CD4-positive, alpha-beta T cell treated with Interferon alpha-2 for 1 hour (primary cell): ENCODE measurements around the gene SLC17A9.

ENCODE experiments used
- DNase-seq, 2 donors: peaks; one replicate each; pipeline ENCODE4 v3.0.0-alpha.2; 2020 to 2022

The SLC17A9 gene

GRCh38 chr20:62940875-62941274 is 11.6 kb upstream of the SLC17A9 start:
- DNase-seq, result no peak

DNA sequence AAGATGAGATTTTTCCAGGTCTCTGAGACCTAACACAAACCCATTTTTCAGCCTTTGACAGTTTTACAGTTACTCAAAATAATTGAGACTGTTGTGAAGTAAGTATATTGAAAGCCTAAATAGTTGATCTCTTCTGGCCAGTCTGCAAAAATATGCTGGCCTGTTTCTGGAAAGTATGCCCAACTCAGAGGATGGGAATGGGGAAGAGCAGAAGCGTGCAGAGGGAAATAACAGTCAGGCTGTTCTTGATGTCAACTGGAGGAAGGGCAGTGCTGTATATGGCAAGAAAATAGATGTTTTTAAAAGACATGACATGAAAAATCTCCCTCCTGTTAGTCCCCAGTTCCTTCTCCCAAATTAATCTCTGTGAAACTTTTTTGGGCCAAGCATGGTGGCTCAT is 10.7 kb upstream of the SLC17A9 start:
- DNase-seq, result no peak

- DNase-seq, result no peak
Measured at GRCh38 chr20:62942456-62942855, 10.1 kb upstream of the SLC17A9 start.

- no peak for DNase-seq
Measured at GRCh38 chr20:62943396-62943795, 9.1 kb upstream of the SLC17A9 start.

DNA sequence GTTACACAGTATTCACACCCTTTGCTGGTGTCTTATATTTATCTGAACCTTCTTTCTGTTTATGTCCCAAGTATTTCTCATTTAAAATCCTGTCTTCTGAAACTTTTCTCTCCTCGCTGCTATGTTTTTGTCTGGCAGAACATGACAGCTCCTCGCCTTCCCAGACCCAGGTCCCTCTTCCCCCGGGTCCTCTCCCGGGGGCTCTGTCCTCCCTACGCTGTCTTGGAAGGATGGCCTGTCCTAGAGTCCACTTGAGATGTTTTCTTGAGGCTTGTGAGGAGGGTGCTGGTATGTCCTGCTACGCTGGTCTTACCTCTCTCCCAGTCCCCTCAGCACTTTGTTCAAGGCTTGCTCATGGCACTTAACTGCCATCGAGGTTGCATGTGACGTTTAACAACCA is 8.3 kb upstream of the SLC17A9 start:
- no peak for DNase-seq

DNA sequence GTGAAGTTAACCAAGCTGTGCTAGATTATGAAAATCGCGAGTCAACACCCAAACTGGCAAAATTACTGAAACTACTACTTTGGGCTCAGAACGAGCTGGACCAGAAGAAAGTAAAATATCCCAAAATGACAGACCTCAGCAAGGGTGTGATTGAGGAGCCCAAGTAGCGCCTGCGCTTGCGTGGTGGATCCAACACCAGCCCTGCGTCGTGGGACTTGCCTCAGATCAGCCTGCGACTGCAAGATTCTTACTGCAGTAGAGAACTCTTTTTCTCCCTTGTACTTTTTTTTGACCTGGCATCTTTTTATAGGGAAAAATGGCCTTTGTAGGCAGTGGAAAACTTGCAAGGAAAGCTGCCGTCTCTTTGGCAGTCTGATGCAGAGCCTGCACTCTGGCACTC is 7.8 kb upstream of the SLC17A9 start:
- DNase-seq, result no peak

- DNase-seq, result no peak
Measured at GRCh38 chr20:62945771-62946339, 6.7 kb upstream of the SLC17A9 start.

DNA sequence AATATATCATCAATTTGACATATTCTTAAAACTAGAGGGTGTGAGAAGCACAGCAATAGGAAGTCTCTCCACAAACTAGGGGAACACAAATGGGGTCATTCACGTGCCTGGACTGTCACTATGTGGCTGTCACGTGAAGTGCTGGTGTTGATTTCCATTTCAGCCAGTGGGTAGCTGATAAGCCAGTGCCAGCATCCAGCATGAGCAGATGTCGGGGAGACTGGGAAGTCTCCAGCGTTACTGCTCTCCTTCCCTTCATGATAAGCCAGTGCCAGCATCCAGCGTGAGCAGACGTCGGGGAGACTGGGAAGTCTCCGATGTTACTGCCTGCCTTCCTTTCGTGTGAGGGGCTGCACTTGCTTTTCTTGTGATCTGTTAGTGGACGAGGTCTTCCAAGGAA is 5.6 kb upstream of the SLC17A9 start:
- DNase-seq, result no peak

GRCh38 chr20:62947532-62948300 is 4.8 kb upstream of the SLC17A9 start:
- no peak for DNase-seq

DNA sequence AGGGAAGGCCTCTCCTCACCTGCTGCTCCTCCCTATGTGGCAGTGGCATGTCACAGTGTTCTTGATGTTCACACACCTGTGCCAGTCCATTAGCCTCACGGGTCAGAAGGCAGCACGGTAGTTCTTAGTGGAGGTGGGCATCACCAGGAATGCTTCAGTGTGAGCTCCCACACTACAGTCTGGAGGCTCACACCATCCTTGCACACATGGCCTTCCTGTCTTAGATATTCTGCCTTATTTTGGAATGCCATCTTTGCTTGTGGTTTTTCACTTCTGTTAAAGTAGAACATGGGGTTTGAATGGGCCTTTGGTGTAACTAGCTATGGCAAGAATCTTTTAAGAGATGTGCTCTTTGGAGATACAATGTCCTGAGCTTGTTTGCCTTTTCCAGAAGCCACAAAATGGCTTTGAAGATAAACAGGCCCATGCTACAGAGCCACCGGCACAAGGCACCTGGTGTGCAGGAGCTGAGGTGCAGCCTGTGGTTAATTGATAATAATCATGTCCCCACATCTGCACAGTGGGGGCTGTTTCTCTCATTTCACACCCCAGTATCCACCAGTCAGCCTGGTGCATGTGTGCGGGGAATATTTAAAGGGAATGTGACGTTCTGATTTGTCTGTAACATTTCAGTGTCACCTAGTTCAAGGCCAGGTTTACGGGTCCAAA is 3.2 kb upstream of the SLC17A9 start:
- DNase-seq, result no peak

DNA sequence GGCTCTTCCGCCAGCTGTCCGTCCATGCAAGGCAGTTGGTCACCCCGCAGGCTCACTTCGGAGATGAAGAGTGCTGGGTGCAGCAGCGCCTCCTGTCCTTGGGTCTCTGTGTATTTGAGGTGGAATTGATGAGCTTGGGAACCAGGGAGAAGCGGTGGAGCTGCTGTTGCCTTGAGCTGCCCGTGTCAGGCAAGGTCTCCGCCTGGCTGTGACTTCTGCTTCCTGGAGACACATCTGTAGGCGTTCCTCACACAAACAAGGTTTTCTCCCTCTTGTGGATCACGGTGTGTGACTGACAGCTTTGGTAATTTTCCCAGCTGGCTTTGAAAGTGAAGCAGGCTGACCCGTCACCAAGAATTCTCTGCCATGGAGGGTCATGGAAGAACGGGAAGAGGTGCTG is 2.5 kb upstream of the SLC17A9 start:
- no peak for DNase-seq

GRCh38 chr20:62950741-62951140 is 1.8 kb upstream of the SLC17A9 start:
- DNase-seq, result no peak

DNA sequence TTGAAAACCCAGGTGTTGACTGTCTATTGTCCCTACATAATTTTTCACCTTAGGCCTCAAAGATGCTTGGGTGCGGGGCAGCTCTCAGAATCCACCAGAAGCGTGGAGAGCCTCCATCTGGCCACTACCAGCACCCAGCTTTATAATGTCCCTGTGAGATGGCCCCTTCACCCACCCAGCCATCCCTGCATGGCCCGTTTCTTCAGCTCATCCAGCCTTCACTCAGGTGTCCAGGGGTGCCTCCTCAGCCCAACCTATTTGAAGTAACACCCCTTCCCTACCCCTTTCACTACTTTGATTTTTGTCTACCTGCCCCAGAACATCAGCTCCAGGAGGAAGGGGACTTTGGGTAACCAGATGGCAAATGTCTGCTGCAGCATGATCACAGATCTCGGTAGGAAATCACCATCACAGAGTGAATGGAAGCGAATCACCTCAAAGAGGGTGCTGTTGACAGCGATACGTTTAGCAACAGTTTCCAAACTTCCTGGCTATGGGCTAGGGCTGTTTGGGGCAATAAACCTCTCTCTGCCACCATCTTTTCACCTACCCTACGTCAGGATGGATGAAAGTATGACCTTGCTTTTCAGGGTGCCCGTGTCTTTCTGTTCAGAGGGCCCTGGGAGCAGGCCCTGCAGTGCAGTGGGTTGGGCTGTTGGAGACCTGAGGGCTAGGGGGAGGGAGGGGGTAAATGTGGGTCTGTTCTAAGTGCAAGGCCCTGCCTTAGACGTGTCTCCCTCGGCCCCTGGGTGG is 1.2 kb upstream of the SLC17A9 start:
- DNase-seq, result no peak

GRCh38 chr20:62951896-62952372 is 575 bp upstream of the SLC17A9 start:
- DNase-seq, result no peak

DNA sequence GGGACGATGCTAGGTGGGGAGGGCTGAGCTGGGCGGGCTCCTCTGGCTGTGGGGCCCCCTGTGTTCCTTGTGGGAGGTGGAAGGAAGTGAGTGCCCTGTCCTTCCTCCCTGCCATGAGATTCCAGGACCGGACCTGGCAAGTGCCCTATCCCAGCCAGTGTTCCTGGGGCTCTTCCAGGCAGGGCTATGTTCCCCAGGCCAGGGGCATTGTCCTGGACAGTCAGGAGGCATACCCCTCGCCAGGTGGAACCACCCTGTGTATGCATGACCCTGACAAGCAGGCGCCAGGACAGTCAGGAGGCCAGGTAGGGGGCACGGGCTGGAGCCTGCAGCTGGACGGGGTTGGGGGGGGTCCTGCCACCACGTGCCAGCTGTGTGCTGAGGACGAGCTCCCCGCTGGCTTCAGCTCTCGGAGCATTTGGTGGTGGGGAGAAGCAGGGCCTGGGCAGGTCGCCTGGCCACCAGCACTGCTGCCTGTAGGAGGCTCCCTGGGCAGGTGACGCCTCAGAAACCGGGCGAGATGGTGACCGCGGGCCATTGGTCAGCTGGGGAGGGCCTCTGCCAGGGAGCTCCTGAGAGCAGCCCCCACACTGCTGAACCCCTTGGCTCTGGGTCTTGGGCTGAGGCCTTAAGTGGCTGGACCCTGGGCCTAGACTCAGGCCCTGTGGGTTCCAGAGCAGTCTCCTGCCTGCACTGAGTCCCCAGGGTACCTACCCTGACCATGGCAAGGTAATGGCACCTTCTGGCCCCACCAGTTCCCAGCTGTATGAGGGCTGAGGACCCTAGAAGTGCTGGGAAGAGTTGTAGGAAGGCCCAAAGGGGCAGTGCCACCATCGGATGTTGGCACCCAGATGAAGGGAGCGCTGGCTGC is 694 bp downstream of the SLC17A9 start:
- DNase-seq, result no peak

- DNase-seq, result peak; percentile 77 to 78
Measured at GRCh38 chr20:62953839-62954703, 1.6 kb downstream of the SLC17A9 start.

- DNase-seq, result no peak
Measured at GRCh38 chr20:62955519-62956386, 3.2 kb downstream of the SLC17A9 start.

DNA sequence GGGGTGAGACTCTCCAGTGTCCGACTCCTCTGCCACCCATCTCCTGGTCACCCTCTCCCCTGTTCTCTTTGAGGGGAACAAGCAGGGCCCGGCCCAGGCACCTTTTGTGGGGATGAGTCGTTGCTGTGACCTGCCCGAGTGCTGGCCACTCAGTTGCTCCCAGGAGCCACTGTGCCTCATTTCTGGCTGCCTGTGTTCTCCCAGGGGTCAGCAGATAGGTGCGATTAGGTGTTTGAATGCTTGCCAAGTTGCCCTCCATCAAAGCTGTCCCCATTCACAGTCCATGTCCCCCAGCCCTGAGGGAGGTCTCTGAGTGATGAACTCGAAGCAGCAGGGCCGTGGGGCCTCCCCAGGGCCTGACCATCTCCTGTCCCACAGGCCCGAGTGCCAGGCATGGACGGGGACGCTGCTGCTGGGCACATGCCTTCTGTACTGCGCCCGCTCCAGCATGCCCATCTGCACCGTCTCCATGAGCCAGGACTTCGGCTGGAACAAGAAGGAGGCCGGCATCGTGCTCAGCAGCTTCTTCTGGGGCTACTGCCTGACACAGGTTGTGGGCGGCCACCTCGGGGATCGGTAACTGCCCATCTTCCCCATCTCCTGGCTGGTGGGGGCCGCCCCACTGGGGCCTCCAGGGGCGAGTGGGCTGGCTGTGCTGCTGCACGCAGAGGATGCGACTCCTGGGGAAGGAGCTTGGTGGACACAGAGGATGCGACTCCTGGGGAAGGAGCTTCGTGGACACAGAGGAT is 4.1 kb downstream of the SLC17A9 start:
- DNase-seq, result no peak
